GM12878 (cell line): Measurements from ENCODE around the gene UBE2E2. TPM values are rescaled to one million over a fixed set of nuclear protein-coding genes. Genes with fewer than 3 reads are reported as not detected.

ENCODE experiments used
- ATAC-seq: fragments of 200-7000 bp; cut with Tn5 transposase; 3 replicates; pipeline ENCODE4 v1.9.1; 2020; ENCODE audit warnings: mild to moderate bottlenecking, moderate library complexity
- BruUV-seq: library from RNA; stranded (reverse); fragments of 400-500 nt; replicated peaks from 2 replicates; lab custom pipeline; 2021; lab: Mats Ljungman, UMichigan
- CTCF ChIA-PET: fragments of 300-600 bp; sonication (Branson Sonifier 250); formaldehyde crosslinking; extraction: SDS; loops from one replicate; lab custom pipeline; 2021; ENCODE audit warnings: inconsistent platforms; lab: Yijun Ruan, JAX
- POLR2A ChIA-PET: fragments of 350-600 bp; formaldehyde crosslinking; extraction: SDS; loops from one replicate; lab custom pipeline; 2021; ENCODE audit warnings: inconsistent platforms; lab: Charles Lee
- RAD21 ChIA-PET: fragments of 300-600 bp; sonication (Branson Sonifier 250); formaldehyde crosslinking; loops from one replicate; lab custom pipeline; 2023; ENCODE audit warnings: antibody characterized with exemption; ENCODE audit not compliant: unreplicated experiment; lab: Charles Lee
- SMC1A ChIA-PET: fragments of 300-600 bp; sonication (Branson Sonifier 250); formaldehyde crosslinking; loops from one replicate; lab custom pipeline; 2023; ENCODE audit not compliant: unreplicated experiment, uncharacterized antibody; lab: Charles Lee
- DNase-seq: peaks from one replicate; pipeline ENCODE4 v3.0.0-alpha.2; 2011; ENCODE audit warnings: low read depth, low spot score
- FAIRE-seq: peaks from 3 replicates; lab custom pipeline; 2011; peaks lifted over from hg19 to GRCh38; lab: Jason Lieb, UNC
- H2AFZ ChIP-seq: 2 replicates; pipeline ENCODE4 v1.6.0; 2011; ENCODE audit warnings: low read depth, low read length, control low read depth; ENCODE audit not compliant: control insufficient read depth
- H3K27ac ChIP-seq: 2 replicates; pipeline ENCODE4 v1.5.1; 2011; ENCODE audit warnings: control low read depth; ENCODE audit not compliant: control insufficient read depth, insufficient read depth
- H3K27me3 ChIP-seq, 2 experiments: replicated peaks in 1 of 2; 2 replicates each; pipeline versions ENCODE4 v1.6.0 to v1.6.1; 2011; ENCODE audit warnings: low read length in 1 of 2; ENCODE audit not compliant: control insufficient read depth in 2 of 2, insufficient read depth in 2 of 2
- H3K36me3 ChIP-seq, 2 experiments: 2 replicates each; pipeline ENCODE4 v1.5.1; 2011; ENCODE audit warnings: low read length in 1 of 2; ENCODE audit not compliant: control insufficient read depth in 2 of 2, insufficient read depth in 2 of 2
- H3K4me1 ChIP-seq: 2 replicates; pipeline ENCODE4 v1.6.1; 2011; ENCODE audit warnings: mild to moderate bottlenecking, low read length, moderate library complexity, mixed read lengths; ENCODE audit not compliant: control insufficient read depth, insufficient read depth
- H3K4me2 ChIP-seq: 2 replicates; pipeline ENCODE4 v1.6.0; 2011; ENCODE audit warnings: control low read depth; ENCODE audit not compliant: control insufficient read depth, insufficient read depth
- H3K4me3 ChIP-seq: fragments of 200-600 bp; sonication (generic); 2 replicates; pipeline ENCODE4 v1.5.1; 2016
- H3K79me2 ChIP-seq: 2 replicates; pipeline ENCODE4 v1.6.0; 2011; ENCODE audit warnings: low read length; ENCODE audit not compliant: control insufficient read depth, insufficient read depth
- H3K9ac ChIP-seq: 2 replicates; pipeline ENCODE4 v1.8.0; 2011; ENCODE audit warnings: low read length, control low read depth, mixed read lengths; ENCODE audit not compliant: control insufficient read depth, insufficient read depth
- H3K9me3 ChIP-seq: replicated peaks from 3 replicates; pipeline ENCODE4 v1.5.1; 2011; ENCODE audit warnings: mild to moderate bottlenecking, low read length; ENCODE audit not compliant: control insufficient read depth, insufficient read depth
- H4K20me1 ChIP-seq: 2 replicates; pipeline ENCODE4 v1.6.0; 2011; ENCODE audit not compliant: control insufficient read depth, insufficient read depth
- BCL3 ChIP-seq: IDR thresholded peaks from 2 replicates; pipeline ENCODE4 v1.6.1; 2011; ENCODE audit warnings: borderline replicate concordance, low read depth, mild to moderate bottlenecking, moderate library complexity, low read length; ENCODE audit not compliant: insufficient read depth, poor library complexity, severe bottlenecking
- CBFB ChIP-seq: IDR thresholded peaks from 2 replicates; pipeline ENCODE4 v1.6.1; 2016; ENCODE audit warnings: antibody characterized with exemption, low read depth
- CHD1 ChIP-seq: IDR thresholded peaks from 2 replicates; pipeline ENCODE4 v1.6.1; 2012; ENCODE audit warnings: low read depth, low read length, improper control_type of control experiment
- ESRRA ChIP-seq: IDR thresholded peaks from 2 replicates; pipeline ENCODE4 v1.6.1; 2012; ENCODE audit warnings: mild to moderate bottlenecking, low read length, improper control_type of control experiment
- ETV6 ChIP-seq, 2 experiments: fragments of 450-650 bp in 1 of 2; IDR thresholded peaks in 1 of 2; conservative IDR thresholded peaks in 1 of 2; 2 replicates each; pipeline ENCODE4 v1.6.1; 2014; ENCODE audit warnings: antibody characterized with exemption in 1 of 2, borderline replicate concordance in 1 of 2, low read depth in 1 of 2, mild to moderate bottlenecking in 1 of 2, moderate library complexity in 1 of 2
- KLF5 ChIP-seq: fragments of 450-650 bp; IDR thresholded peaks from 2 replicates; pipeline ENCODE4 v1.6.1; 2014; ENCODE audit warnings: mild to moderate bottlenecking; ENCODE audit not compliant: partially characterized antibody
- LARP7 ChIP-seq: fragments of 450-650 bp; IDR thresholded peaks from 2 replicates; pipeline ENCODE4 v1.6.1; 2017; ENCODE audit warnings: mild to moderate bottlenecking
- MTA2 ChIP-seq: fragments of 450-650 bp; IDR thresholded peaks from 2 replicates; pipeline ENCODE4 v1.6.1; 2016; ENCODE audit warnings: low read depth, mild to moderate bottlenecking, moderate library complexity
- PML ChIP-seq: IDR thresholded peaks from 2 replicates; pipeline ENCODE4 v1.6.1; 2012; ENCODE audit warnings: low read length, inconsistent platforms
- SMAD1 ChIP-seq: fragments of 450-650 bp; IDR thresholded peaks from 2 replicates; pipeline ENCODE4 v1.6.1; 2018; ENCODE audit warnings: mild to moderate bottlenecking, low read depth; ENCODE audit not compliant: partially characterized antibody
- SUZ12 ChIP-seq: fragments of 200-600 bp; sonication (generic); IDR thresholded peaks from one replicate; pipeline ENCODE4 v1.6.1; 2018; ENCODE audit warnings: antibody characterized with exemption, mild to moderate bottlenecking; ENCODE audit not compliant: unreplicated experiment
- TARDBP ChIP-seq: IDR thresholded peaks from 2 replicates; pipeline ENCODE4 v1.6.1; 2016; ENCODE audit warnings: borderline replicate concordance
- TCF3 ChIP-seq: IDR thresholded peaks from 2 replicates; pipeline ENCODE4 v1.6.1; 2012; ENCODE audit warnings: low read depth, mild to moderate bottlenecking, low read length, borderline replicate concordance; ENCODE audit not compliant: insufficient read depth
- YY1 ChIP-seq: IDR thresholded peaks from 2 replicates; pipeline ENCODE4 v1.6.1; 2011; ENCODE audit warnings: low read depth, mild to moderate bottlenecking, low read length
- ZBTB11 ChIP-seq: fragments of 450-650 bp; formaldehyde crosslinking; IDR thresholded peaks from 2 replicates; pipeline ENCODE4 v1.5.0; 2022; ENCODE audit warnings: mild to moderate bottlenecking, missing genetic modification characterization
- ZNF24 ChIP-seq: fragments of 450-650 bp; IDR thresholded peaks from 2 replicates; pipeline ENCODE4 v1.6.1; 2017; ENCODE audit warnings: antibody characterized with exemption, mild to moderate bottlenecking
- WGBS: methylation state at CpG from one replicate; pipeline ENCODE4 v1.1.6; 2016; ENCODE audit warnings: low lambda C conversion rate; ENCODE audit not compliant: insufficient replicate concordance, insufficient coverage; ENCODE audit errors: missing lambda C conversion rate; 5-methylcytosine and 5-hydroxymethylcytosine counted together
- in situ Hi-C: fragments of 300-500 bp; cut with MboI; formaldehyde crosslinking; loops from 9 replicates; pipeline ENCODE4 v1.14.3; 2018; ENCODE audit warnings: mixed read lengths
- intact Hi-C: fragments of 100-400 bp; cut with micrococcal nuclease; formaldehyde crosslinking; loops from one replicate; pipeline ENCODE4 v1.14.2; 2022; ENCODE audit not compliant: unreplicated experiment
- polyA plus RNA-seq, 11 experiments: library from polyadenylated mRNA; depleted of rRNA in 4 of 11; unstranded in 6 of 11; stranded (reverse) in 5 of 11; fragments of >200 nt; fragmentation: Nextera tagmentation in 4 of 11; fragmentation: Illumina TruSeq in 1 of 11; extraction: Ambion mirVana in 4 of 11; extraction: Trizol in 1 of 11; gene quantifications; 1 replicate in 1 of 11; 2 replicates in 10 of 11; pipeline versions ENCODE4 v1.2.1 to v1.2.3, GENCODE V29; 2011 to 2016; ENCODE audit warnings: inconsistent platforms in 2 of 11, missing spikeins in 2 of 11, low read depth in 1 of 11
- total RNA-seq, 4 experiments: library from RNA; depleted of rRNA in 3 of 4; stranded (reverse); fragments of >200 nt in 3 of 4; fragmentation: Illumina TruSeq in 1 of 4; extraction: Trizol in 1 of 4; gene quantifications; 2 replicates each; pipeline versions ENCODE4 v1.2.1 to v1.2.3, GENCODE V29; 2013 to 2021

UBE2E2 gene
- total and polyA plus RNA-seq, 10 of the 15 experiments (the other 5 are each of a cell fraction or from before 2014, with no cell fraction given), result 8.7 to 71.0 (median 36.4) TPM

- no peak for TF ChIP-seq BCL3
- no peak for TF ChIP-seq CHD1
- TF ChIP-seq KLF5, result no peak
- no peak for TF ChIP-seq TCF3
- no peak for TF ChIP-seq ESRRA
- TF ChIP-seq SMAD1, result no peak
- TF ChIP-seq, all 136 proteins: peak for 0
Measured at GRCh38 chr3:23589602-23590001, 386.5 kb downstream of the UBE2E2 start (continued).

- Histone ChIP-seq H3K9ac (no peak overlapping the region; the same call in 1 of the 2 replicates), H3K27me3 (no peaks in the 10 kb centered on the region), H3K4me3 (no peak overlapping the region), H4K20me1 (no peaks in the 10 kb centered on the region), H3K4me1 (peaks cover 37% of the 10 kb centered on the region), H3K36me3 (0 out of 4 replicates have a peak, but pooled peaks cover 0 to 2% of the 10 kb centered on the region in 2 experiments), H3K4me2 (peak overlapping the region; percentile 39), H3K27ac (peak overlapping the region; percentile 17; the same call in 1 of the 2 replicates), H3K9me3 (no peaks in the 10 kb centered on the region; the same call in 2 of the 3 replicates), H3K79me2 (no peaks in the 10 kb centered on the region), H2AFZ (peak overlapping the region; percentile 45; the same call in 1 of the 2 replicates)
- ChIA-PET SMC1A (interaction anchor here (0.6 to 3.6 kb wide), 26 partner anchors 13 to 371 kb away, joined by 3 to 24 read pairs (median 4); no protein-coding TSS in a partner anchor), POLR2A (interaction anchor here (0.8 to 1.4 kb wide), 3 partner anchors 42 to 68 kb away, joined by 3 to 5 read pairs (median 3); no protein-coding TSS in a partner anchor), RAD21 (interaction anchor here (0.5 to 2.5 kb wide), 19 partner anchors 17 to 518 kb away, joined by 3 to 13 read pairs (median 4); no protein-coding TSS in a partner anchor), CTCF (interaction anchor here (0.6 to 1.8 kb wide), 7 partner anchors 9 to 170 kb away, joined by 3 to 7 read pairs (median 3); no protein-coding TSS in a partner anchor)
- FAIRE-seq, result peak; percentile 91
- DNase-seq, result peak; percentile 78
- intact Hi-C loops (loop anchor here (5.0 kb wide), 4 partner anchors 62 to 388 kb away; partner anchors contain the start of genes UBE2E1 and UBE2E2), in situ Hi-C loops (no loop called here)
- ATAC-seq, result peak; percentile 80
- 39% methylated on average over 8 of the region's 8 CpGs for WGBS
- BruUV-seq, result no TSS peak
- TF ChIP-seq SUZ12 (no peak), MTA2 (peak; percentile 87), CBFB (0 out of 2 replicates have a peak, but pooled peaks have one; percentile 31), ZBTB11 (CRISPR knock-in tag) (no peak), PML (peak; percentile 37; the same call in 1 of the 2 replicates), TARDBP (no peak), YY1 (0 out of 2 replicates have a peak, but pooled peaks have one; percentile 32), LARP7 (peak; percentile 49; the same call in 1 of the 2 replicates), ETV6 (conservative IDR thresholded peaks at IDR 0.05 in 1 of 2, IDR thresholded peaks at IDR 0.05 in 1 of 2; ENCODE audit: borderline replicate concordance in 1 of 2, low read depth in 1 of 2) (peak in 1 of 2 experiments; percentile 36; a peak in 1 of 4 replicates), ZNF24 (0 out of 2 replicates have a peak, but pooled peaks have one; percentile 29)
Measured at GRCh38 chr3:23590424-23591273, 387.5 kb downstream of the UBE2E2 start.
